HuH-7.5 (cell line): ENCODE results near the gene ORC6.

Source experiments
- DNase-seq: peaks from one replicate; pipeline ENCODE4 v3.0.0; 2011; ENCODE audit warnings: low spot score

Gene ORC6

DNA sequence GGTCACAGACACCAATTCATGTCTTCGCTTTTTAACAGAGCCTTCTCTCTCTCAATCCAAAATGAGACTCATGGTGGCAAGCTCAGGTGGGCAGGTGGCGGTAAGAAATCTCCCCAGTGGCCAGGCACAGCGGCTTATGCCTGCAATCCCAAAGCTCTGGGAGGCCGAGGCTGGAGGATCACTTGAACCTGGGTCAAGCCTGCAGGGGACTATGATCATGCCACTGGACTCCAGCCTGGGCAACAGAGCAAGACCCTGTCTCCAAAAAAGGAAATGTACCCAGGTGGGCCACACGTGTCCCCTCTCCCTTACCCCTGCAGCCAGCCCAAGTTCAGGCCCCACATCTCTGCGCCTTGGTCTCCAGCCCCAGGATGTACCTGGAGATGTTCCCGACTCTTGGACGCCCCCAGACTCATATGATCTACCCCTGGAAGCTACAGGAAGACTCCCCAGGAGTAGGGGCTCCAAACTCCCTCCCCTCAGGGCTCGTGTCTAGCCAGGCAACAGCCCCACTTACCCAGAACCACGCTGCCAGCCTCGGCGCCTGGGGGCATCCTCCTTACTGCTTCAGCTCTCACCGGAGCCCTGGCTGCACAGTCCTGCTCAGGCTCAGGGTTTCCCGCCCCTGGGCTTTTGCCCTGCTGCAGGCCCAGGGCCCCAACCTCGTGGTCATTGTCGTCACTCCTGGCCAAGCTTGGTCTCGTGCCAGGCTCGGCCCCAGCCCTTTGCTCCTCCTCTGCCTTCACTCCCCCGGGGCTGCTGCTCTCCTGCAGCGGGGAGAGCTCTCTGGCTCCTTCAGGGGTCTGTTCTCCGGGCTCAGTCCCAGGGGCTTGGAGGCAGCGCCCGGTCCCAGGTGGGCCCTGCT lies 42.5 kb downstream of the ORC6 start:
- DNase-seq, result no peak

DNA sequence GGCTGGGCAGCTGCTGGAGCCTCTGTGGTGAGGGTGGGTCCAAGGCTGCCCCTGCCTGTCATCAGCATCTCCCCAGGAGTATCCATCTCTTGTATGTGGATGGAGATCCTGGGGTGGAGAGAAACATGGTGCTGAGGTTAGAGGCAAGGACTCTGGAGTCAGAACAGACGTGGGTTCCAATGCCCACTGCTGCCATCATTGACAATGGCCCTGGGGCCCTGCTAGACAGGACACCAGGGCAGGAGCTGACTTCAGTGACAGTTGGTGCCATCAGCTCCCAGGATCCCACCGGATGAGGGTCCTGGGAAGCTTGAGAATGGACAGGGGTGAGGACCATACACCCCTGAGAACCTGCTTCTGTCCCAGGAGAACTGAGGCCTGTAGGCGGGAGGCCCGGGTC lies 43.1 kb downstream of the ORC6 start:
- no peak for DNase-seq

DNA sequence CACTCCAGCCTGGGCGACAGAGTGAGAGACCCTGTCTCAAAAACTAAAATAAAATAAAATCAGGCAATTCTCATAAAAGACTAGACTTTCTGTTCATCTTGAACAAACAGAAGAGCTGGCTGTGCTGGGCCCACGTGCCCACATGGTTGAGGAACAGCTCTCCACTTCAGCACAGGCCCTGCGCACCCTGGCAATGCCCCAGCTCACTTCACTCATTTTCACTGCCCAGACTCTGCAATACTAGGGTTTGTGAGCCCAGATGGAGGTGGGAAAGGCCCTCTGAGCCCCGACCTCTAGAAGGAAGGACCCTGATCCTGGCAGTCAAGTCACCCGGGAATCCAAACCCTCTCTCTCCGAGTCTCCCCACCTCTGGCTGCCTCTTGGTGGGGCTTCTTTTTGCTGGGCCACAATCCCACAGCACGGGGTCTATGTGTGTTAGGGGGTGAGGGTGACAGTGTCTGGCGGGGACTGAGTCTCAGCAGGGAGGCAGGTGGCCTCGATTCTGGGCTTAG lies 43.9 kb downstream of the ORC6 start:
- DNase-seq, result no peak

DNA sequence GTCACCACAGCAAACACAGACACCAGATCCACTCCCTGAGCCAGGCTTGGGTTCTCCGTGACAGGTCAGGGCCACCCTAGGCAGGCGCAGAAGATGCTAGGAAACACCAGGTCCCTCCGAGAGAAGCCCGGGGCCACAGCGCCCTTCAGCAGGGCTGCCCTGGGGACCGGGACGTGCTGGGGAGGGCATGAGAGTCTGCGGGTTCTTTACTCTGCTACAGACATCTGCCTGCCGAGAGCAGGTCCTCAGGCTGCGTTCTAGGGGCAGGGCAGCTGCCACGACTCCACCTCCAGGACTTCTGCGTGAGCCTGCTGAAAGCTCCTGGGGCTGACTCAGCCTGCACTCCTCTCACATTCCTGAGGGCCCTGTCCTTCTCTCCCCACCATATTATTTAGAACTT lies 47.2 kb downstream of the ORC6 start:
- DNase-seq, result no peak

DNA sequence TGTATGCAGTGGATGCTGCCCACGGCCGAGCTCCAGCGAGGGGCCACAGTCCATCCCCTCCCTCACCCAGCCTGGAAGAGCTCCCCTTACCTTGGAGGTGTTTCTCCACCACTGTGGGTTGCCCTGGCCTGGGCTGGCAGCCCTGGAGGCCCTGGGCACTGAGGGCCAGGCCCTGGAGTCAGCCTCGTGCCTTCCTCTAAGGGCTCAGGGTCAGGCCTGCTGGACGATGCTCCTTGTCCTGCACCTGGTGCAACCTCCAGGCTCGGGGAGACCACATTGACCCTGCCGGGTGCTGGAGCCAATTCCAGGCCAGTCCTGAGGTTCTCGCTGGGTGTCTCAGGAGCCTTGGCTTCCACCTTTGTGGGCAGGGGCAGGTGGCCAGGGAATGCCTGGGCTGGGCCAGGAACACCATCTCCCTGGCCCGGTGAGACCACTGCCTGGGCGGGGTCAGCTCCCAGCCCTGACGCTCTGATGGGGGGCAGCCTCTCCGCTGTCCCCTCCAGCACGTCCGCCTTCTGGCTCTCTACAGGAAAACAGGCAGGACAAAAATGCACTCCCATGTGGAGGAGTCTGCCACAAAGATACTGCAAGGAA lies 48.3 kb downstream of the ORC6 start:
- no peak for DNase-seq

DNA sequence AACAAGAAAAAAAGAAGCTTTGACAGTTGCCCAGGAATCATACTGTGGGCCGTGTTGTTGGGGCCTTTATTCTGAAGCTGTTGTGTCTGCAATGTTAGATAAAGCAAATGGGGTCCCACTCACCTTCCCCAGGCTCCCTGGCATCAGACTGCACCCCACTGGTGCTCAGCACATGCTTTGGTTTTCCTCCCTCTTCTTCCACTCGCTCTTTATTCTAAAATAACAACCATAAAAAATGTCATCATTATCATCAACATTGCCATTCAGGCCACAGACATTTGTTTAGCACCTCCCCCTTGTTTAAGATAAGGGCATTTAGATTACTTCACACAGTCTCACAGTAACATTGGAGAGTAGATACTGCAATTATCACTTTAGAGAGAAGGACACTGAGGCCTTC lies 50.5 kb downstream of the ORC6 start:
- DNase-seq, result no peak

DNA sequence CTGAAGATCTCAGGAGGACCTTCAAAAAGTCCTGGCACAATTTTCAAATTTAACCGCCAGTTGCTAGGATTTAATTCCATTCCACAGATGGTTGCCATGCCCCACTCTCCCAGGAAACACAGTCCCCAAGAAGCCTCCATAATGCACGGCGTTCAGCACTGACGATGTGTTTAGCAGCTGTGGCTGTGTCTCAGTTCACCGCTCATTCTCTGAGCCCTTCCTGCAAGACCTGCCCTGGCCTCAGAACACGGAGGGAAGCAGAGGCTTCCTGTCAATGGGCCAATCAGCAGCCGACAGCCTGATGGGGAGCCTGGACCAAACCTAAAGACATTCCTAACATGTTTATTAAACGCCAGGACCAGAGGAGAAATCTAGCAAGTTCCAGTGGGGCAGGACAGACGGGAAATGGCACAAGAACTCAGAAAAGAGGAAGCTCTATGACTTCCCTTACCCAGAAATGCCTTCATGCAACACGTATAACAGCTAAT lies 53.8 kb downstream of the ORC6 start:
- DNase-seq, result no peak

DNA sequence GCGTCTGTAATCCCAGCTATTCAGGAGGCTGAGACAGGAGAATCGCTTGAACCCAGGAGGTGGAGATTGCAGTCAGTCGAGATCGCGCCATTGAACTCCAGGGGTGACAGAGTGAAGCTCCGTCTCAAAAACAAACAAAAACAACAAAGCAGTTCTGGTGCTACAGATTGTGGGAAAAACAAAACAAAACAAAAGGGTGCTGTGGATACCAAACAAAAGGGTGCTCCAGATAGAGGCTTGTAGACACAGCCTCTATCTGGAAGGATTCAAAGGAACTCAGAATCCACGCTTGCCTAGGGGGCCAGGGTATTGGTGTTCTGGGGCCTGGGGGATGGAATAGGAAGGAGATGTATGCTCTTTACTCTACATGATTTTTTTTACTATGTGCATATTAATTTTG lies 56.2 kb downstream of the ORC6 start:
- no peak for DNase-seq

DNA sequence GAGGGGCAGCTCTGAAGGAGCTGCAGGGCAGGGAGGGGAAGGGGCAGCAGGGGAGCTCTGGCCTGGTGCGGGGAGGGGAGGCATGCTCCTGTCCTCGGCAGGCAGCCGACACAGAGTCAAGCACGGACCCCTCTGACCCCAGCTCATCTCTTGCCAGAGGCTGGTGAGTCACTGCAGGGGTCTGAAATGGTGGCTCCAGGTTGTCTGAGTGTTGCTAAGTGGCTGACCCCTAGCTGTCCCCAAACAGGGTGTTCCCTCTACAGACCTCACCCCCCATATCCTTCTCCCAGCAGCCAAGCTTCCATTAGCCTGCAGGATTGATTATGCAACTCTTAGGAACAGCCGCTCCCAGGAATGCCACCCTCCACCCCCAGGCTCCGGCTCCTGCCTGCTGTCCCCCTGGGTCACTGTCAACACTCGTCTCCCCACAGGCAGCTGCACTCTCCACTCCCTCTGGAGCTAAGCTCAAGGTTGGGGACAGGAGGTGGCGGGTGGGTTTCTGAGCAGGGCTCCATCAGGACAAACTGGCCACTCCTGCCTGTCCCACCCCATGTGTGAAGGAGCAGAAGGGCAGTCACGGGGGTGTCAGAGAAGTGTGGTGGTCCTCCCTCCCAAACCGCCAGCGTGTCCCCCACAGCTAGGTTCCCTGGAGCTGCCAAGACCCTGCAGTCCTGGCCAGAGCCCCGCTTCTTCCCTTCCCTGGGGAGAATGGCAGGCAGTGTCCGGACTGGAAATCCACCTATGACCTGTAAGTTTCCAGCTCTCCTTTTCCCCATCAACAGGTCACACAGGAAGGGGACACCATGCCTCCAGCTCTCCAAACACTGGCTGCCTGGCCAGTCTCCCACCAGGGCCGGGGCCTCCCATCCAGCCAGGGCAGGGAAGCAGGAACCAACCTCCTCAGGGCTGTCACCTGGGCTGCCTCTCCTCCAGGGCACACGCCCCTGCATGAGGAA lies 57.6 kb downstream of the ORC6 start:
- peak; percentile 58 for DNase-seq
